ENCODE results near the gene LTV1. TPM values are rescaled to one million over a fixed set of nuclear protein-coding genes. Genes with fewer than 3 reads are reported as not detected.
"Not testable (repeated sequence)": the region's sequence is repeated elsewhere in the genome, so short reads cannot be mapped to it uniquely, and the experiment has no call there.

The LTV1 gene
- total RNA-seq, 1 donor = 16.6 TPM

DNA sequence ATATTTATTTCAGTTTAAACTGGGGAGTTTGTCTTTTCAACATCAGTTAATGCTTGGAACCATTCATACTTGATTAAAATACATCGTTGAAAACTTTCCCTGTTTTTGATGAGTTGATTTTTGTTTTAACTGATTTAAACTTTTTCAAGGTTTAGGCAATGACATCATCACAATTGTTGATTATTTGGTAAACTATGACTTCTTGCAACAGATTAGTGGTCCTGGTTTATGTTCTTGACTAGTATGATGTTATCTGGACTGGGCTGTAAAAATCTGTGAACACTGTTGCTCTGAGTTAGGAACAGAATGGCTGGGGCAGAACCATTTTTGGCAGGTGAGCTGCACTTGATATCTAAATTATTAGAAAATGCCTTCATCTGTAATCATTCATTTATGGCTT, 21.1 kb downstream of the LTV1 start, which contains the start of gene ZC2HC1B:
Gene ZC2HC1B, plus strand, starts transcription at position 241 of the 400 bp plus-strand sequence. Its CDS starts 66 bp downstream, at position 307.
- H3K4me3 ChIP-seq (ENCODE audit: insufficient read depth, low read length) = no peak within 1 kb of the TSS
- no peaks in the 10 kb centered on the region for H3K27me3 ChIP-seq (ENCODE audit: insufficient read depth, low read length)
- no peaks in the 10 kb centered on the region for H3K79me2 ChIP-seq (ENCODE audit: insufficient read depth, low read length)
- DNase-seq (ENCODE audit: insufficient read length, low spot score, missing footprints) = no peak
- peaks cover 52% of the 10 kb centered on the region for H3K36me3 ChIP-seq (ENCODE audit: insufficient read depth, low read length)
- H3K4me1 ChIP-seq (ENCODE audit: insufficient read depth, low read length) = no peaks in the 10 kb centered on the region
- no peak within 1 kb of the TSS for H3K4me2 ChIP-seq (ENCODE audit: insufficient read depth, low read length)
- H4K20me1 ChIP-seq (ENCODE audit: insufficient read depth, low read length) = no peaks in the 10 kb centered on the region
- no peak within 1 kb of the TSS for H2AFZ ChIP-seq (ENCODE audit: low read length)
- TF ChIP-seq, protein P1, sequence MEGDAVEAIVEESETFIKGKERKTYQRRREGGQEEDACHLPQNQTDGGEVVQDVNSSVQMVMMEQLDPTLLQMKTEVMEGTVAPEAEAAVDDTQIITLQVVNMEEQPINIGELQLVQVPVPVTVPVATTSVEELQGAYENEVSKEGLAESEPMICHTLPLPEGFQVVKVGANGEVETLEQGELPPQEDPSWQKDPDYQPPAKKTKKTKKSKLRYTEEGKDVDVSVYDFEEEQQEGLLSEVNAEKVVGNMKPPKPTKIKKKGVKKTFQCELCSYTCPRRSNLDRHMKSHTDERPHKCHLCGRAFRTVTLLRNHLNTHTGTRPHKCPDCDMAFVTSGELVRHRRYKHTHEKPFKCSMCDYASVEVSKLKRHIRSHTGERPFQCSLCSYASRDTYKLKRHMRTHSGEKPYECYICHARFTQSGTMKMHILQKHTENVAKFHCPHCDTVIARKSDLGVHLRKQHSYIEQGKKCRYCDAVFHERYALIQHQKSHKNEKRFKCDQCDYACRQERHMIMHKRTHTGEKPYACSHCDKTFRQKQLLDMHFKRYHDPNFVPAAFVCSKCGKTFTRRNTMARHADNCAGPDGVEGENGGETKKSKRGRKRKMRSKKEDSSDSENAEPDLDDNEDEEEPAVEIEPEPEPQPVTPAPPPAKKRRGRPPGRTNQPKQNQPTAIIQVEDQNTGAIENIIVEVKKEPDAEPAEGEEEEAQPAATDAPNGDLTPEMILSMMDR (IDR thresholded peaks at IDR 0.05; ENCODE audit: extremely low read depth, low read depth, low read length) = no peak
- H3K27ac ChIP-seq (ENCODE audit: low read depth, low read length) = no peak within 1 kb of the TSS
- no peaks in the 10 kb centered on the region for H3K9me3 ChIP-seq (ENCODE audit: low read depth, low read length)

DNA sequence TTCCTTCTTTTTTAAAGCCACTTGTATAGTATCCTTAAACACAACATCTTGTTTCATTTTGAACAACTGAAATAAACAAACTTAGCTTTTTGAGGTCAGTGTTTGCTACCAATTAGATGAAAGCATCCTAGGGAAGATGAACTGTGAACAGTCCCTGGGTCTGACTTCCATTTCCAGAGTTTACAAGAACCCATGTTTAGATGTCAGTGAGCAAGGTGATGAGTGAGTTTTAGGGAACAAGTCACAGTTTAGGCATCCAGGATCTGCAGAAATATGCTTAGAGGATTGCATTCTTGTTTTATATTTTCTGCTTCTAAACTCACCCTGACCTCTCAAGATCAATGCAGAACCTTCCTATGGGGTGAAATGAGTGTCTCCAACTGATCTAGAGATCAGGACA, 24.1 kb downstream of the LTV1 start:
- Histone ChIP-seq H3K4me2 (ENCODE audit: insufficient read depth, low read length) (no peak overlapping the region), H3K79me2 (ENCODE audit: insufficient read depth, low read length) (no peaks in the 10 kb centered on the region), H3K4me1 (ENCODE audit: insufficient read depth, low read length) (no peaks in the 10 kb centered on the region), H3K27me3 (ENCODE audit: insufficient read depth, low read length) (no peaks in the 10 kb centered on the region), H4K20me1 (ENCODE audit: insufficient read depth, low read length) (no peaks in the 10 kb centered on the region), H3K36me3 (ENCODE audit: insufficient read depth, low read length) (peaks cover 24% of the 10 kb centered on the region), H3K4me3 (ENCODE audit: insufficient read depth, low read length) (no peak overlapping the region), H2AFZ (ENCODE audit: low read length) (no peak overlapping the region), H3K27ac (ENCODE audit: low read depth, low read length) (no peak overlapping the region), H3K9me3 (ENCODE audit: low read depth, low read length) (no peaks in the 10 kb centered on the region)
- TF ChIP-seq, protein P1 (IDR thresholded peaks at IDR 0.05; ENCODE audit: extremely low read depth, low read depth, low read length) = no peak
- no peak for DNase-seq (ENCODE audit: insufficient read length, low spot score, missing footprints)

DNA sequence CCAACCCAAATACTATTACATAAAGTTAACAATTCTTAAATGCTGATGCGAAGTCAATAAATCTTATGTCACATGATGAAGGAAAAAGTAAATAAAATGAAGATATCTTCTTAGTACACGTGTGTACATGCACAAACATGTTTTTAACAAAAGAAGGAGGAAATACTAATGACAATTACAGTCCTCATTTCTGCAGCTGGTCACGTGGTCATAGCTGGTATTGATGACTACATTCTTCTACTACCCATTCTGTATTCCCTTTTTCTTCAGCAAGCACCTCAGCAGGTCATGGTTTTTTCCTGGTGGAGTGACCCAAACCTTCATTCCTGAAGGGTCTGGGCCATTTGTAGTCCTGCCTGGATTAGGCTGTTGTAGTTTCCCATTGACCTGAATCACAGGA, 25.7 kb downstream of the LTV1 start:
- H4K20me1 ChIP-seq (ENCODE audit: insufficient read depth, low read length) = not testable (repeated sequence)

DNA sequence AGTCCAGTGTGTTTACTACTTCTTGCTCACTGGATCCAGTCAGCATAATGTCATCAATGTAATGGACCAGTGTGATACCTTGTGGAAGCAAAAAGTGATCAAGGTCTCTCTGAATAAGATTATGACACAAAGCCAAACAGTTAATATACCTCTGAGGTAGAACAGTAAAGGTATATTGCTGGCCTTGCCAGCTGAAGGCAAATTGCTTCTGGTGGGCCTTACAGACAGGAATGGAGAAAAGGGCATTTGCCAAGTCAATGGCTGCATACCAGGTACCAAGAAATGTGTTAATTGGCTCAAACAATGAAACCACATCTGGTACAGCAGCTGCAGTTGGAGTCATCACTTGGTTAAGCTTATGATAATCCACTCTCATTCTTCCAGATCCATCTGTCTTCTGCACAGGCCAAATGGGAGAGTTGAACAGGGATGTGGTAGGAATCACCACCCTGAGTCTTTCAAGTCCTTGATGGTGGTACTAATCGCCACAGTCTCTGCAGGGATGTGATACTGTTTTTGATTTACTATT, 28.1 kb downstream of the LTV1 start:
- not testable (repeated sequence) for H3K9me3 ChIP-seq (ENCODE audit: low read depth, low read length); H3K79me2 ChIP-seq (ENCODE audit: insufficient read depth, low read length); H3K27ac ChIP-seq (ENCODE audit: low read depth, low read length); H3K36me3 ChIP-seq (ENCODE audit: insufficient read depth, low read length); DNase-seq (ENCODE audit: insufficient read length, low spot score, missing footprints); H4K20me1 ChIP-seq (ENCODE audit: insufficient read depth, low read length); H3K4me1 ChIP-seq (ENCODE audit: insufficient read depth, low read length); H3K4me2 ChIP-seq (ENCODE audit: insufficient read depth, low read length); H3K27me3 ChIP-seq (ENCODE audit: insufficient read depth, low read length); H3K4me3 ChIP-seq (ENCODE audit: insufficient read depth, low read length)
- peak overlapping the region; percentile 51 for H2AFZ ChIP-seq (ENCODE audit: low read length)

More for the DNA sequence above, 25.7 kb downstream of the LTV1 start:
- H3K4me2 ChIP-seq (ENCODE audit: insufficient read depth, low read length); DNase-seq (ENCODE audit: insufficient read length, low spot score, missing footprints); H3K79me2 ChIP-seq (ENCODE audit: insufficient read depth, low read length); H3K27ac ChIP-seq (ENCODE audit: low read depth, low read length); H3K4me1 ChIP-seq (ENCODE audit: insufficient read depth, low read length); H2AFZ ChIP-seq (ENCODE audit: low read length); H3K9me3 ChIP-seq (ENCODE audit: low read depth, low read length); H3K27me3 ChIP-seq (ENCODE audit: insufficient read depth, low read length); H3K4me3 ChIP-seq (ENCODE audit: insufficient read depth, low read length); H3K36me3 ChIP-seq (ENCODE audit: insufficient read depth, low read length): not testable (repeated sequence)

DNA sequence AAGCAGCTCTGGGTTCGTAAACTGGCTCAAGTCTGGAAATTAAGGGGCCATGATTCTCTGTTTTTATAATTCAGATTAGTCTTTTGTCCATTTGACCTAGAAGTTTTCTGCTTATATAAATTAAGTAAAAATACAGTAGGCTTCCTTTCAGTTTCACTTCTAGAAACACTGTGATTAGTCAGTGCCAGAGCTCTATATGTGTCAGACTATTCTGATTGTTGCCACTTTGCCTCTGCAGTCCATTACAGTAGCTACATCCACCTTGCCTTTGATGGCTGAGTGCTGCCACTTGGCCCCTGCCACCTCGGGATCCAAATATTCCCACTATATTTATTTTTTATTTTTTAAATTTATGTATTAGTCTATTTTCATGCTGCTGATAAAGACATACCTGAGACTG, 29.1 kb downstream of the LTV1 start:
- TF ChIP-seq, protein P1 (IDR thresholded peaks at IDR 0.05; ENCODE audit: extremely low read depth, low read depth, low read length) = no peak
- H2AFZ ChIP-seq (ENCODE audit: low read length) = peak overlapping the region; percentile 67
- H3K4me2 ChIP-seq (ENCODE audit: insufficient read depth, low read length) = peak overlapping the region; percentile 17

DNA sequence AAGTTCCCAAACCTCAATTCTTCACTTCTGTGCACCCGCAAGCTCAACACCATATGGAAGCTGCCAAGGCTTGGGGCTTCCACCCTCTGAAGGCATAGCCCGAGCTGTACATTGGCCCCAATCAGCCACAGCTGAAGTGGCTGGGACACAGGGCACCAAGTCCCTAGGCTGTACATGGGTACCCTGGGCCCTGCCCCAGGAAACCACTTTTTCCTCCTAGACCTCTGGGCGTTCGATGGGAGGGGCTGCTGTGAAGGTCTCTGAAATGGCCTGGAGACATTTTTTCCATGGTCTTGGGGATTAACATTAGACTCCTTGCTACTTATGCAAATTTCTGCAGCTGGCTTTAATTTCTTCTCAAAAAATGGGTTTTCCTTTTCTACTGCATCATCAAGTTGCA, 30.5 kb downstream of the LTV1 start:
- H3K4me2 ChIP-seq (ENCODE audit: insufficient read depth, low read length); H3K27ac ChIP-seq (ENCODE audit: low read depth, low read length); DNase-seq (ENCODE audit: insufficient read length, low spot score, missing footprints); H3K79me2 ChIP-seq (ENCODE audit: insufficient read depth, low read length); H3K9me3 ChIP-seq (ENCODE audit: low read depth, low read length); H3K4me3 ChIP-seq (ENCODE audit: insufficient read depth, low read length); H2AFZ ChIP-seq (ENCODE audit: low read length); H3K36me3 ChIP-seq (ENCODE audit: insufficient read depth, low read length); H4K20me1 ChIP-seq (ENCODE audit: insufficient read depth, low read length); H3K4me1 ChIP-seq (ENCODE audit: insufficient read depth, low read length); H3K27me3 ChIP-seq (ENCODE audit: insufficient read depth, low read length): not testable (repeated sequence)

More for the DNA sequence above, 29.1 kb downstream of the LTV1 start:
- DNase-seq (ENCODE audit: insufficient read length, low spot score, missing footprints) = no peak
- H3K27ac ChIP-seq (ENCODE audit: low read depth, low read length) = no peak overlapping the region
- H3K79me2 ChIP-seq (ENCODE audit: insufficient read depth, low read length) = no peaks in the 10 kb centered on the region
- H4K20me1 ChIP-seq (ENCODE audit: insufficient read depth, low read length) = no peaks in the 10 kb centered on the region
- no peaks in the 10 kb centered on the region for H3K27me3 ChIP-seq (ENCODE audit: insufficient read depth, low read length)
- peak overlapping the region; percentile 37 for H3K4me3 ChIP-seq (ENCODE audit: insufficient read depth, low read length)
- no peaks in the 10 kb centered on the region for H3K9me3 ChIP-seq (ENCODE audit: low read depth, low read length)
- H3K4me1 ChIP-seq (ENCODE audit: insufficient read depth, low read length) = no peaks in the 10 kb centered on the region
- no peaks in the 10 kb centered on the region for H3K36me3 ChIP-seq (ENCODE audit: insufficient read depth, low read length)

DNA sequence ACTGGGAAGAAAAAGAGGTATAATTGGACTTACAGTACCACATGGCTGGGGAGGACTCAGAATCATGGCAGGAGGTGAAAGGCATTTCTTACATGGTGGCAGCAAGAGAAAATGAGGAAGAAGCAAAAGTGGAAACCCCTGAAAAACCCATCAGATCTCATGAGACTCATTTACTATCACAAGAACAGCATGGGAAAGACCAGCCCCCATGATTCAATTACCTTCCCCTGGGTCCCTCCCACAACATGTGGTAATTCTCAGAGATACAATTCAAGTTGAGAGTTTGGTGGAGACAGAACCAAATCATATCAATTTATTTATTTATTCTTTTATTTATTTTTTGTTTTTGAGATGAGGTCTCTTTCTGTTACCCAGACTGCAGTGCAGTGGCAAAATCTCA, 31.4 kb downstream of the LTV1 start:
- H3K27me3 ChIP-seq (ENCODE audit: insufficient read depth, low read length); H4K20me1 ChIP-seq (ENCODE audit: insufficient read depth, low read length); H3K36me3 ChIP-seq (ENCODE audit: insufficient read depth, low read length); H2AFZ ChIP-seq (ENCODE audit: low read length); H3K4me3 ChIP-seq (ENCODE audit: insufficient read depth, low read length); H3K27ac ChIP-seq (ENCODE audit: low read depth, low read length); H3K4me2 ChIP-seq (ENCODE audit: insufficient read depth, low read length); H3K79me2 ChIP-seq (ENCODE audit: insufficient read depth, low read length); H3K9me3 ChIP-seq (ENCODE audit: low read depth, low read length); H3K4me1 ChIP-seq (ENCODE audit: insufficient read depth, low read length); DNase-seq (ENCODE audit: insufficient read length, low spot score, missing footprints): not testable (repeated sequence)

All from osteoblast (primary cell).